ENCODE measurements around the gene RPS6KA1.

DNA sequence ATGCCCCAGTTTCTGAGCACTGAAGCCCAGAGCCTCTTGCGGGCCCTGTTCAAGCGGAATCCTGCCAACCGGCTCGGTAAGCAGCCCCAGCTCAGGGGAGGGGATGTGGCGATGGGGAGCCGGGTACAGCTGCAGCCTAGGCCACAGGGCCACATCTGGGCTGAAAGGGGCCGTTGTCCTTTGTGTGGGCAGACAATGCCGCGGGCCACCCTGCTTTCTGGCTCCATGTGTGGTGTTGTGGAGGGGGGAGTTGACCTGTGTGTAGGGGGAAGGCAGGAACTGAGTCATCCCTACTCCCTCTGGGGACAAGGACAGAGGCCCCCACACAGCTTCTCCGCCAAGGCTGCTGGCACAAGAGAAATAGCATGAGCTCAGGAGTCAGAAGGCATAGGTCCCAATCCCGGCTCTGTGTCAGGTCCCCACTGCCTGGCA is 26.0 kb downstream of the RPS6KA1 start:
- TF ChIP-seq, protein P1, sequence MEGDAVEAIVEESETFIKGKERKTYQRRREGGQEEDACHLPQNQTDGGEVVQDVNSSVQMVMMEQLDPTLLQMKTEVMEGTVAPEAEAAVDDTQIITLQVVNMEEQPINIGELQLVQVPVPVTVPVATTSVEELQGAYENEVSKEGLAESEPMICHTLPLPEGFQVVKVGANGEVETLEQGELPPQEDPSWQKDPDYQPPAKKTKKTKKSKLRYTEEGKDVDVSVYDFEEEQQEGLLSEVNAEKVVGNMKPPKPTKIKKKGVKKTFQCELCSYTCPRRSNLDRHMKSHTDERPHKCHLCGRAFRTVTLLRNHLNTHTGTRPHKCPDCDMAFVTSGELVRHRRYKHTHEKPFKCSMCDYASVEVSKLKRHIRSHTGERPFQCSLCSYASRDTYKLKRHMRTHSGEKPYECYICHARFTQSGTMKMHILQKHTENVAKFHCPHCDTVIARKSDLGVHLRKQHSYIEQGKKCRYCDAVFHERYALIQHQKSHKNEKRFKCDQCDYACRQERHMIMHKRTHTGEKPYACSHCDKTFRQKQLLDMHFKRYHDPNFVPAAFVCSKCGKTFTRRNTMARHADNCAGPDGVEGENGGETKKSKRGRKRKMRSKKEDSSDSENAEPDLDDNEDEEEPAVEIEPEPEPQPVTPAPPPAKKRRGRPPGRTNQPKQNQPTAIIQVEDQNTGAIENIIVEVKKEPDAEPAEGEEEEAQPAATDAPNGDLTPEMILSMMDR (optimal IDR thresholded peaks at IDR 0.05 in 1 of 3, IDR thresholded peaks at IDR 0.05 in 1 of 3, conservative IDR thresholded peaks at IDR 0.05 in 1 of 3; ENCODE audit: extremely low read depth in 1 of 3, insufficient read depth in 2 of 3, low read length in 3 of 3), result no peak
- TF ChIP-seq EZH2 (IDR thresholded peaks at IDR 0.05; ENCODE audit: low read length), result no peak
